IMR-90 (cell line): ENCODE measurements around the gene DNAJC7. TPM values are rescaled to one million over a fixed set of nuclear protein-coding genes. Genes with fewer than 3 reads are reported as not detected.

Source experiments
- ATAC-seq: fragments of 200-7000 bp; cut with Tn5 transposase; 2 replicates; pipeline ENCODE4 v1.9.1; 2020; ENCODE audit warnings: low read depth, mild to moderate bottlenecking, moderate library complexity
- BruUV-seq: library from RNA; stranded (reverse); fragments of 400-500 nt; replicated peaks from 2 replicates; lab custom pipeline; 2021; lab: Mats Ljungman, UMichigan
- CTCF ChIA-PET: fragments of 300-600 bp; formaldehyde crosslinking; extraction: SDS; loops from one replicate; lab custom pipeline; 2021; ENCODE audit warnings: antibody characterized with exemption; lab: Yijun Ruan, JAX
- POLR2A ChIA-PET: fragments of 300-600 bp; sonication (Branson Sonifier 250); formaldehyde crosslinking; loops from one replicate; lab custom pipeline; 2022; ENCODE audit warnings: antibody characterized with exemption; ENCODE audit not compliant: unreplicated experiment; lab: Charles Lee
- DNase-seq: peaks from one replicate; pipeline ENCODE4 v3.0.0; 2013
- H2AFZ ChIP-seq: replicated peaks from 2 replicates; pipeline ENCODE3; 2013; ENCODE audit warnings: low read length, mild to moderate bottlenecking; ENCODE audit not compliant: poor library complexity
- H2AK5ac ChIP-seq: 2 replicates; pipeline ENCODE4 v1.6.1; 2013; ENCODE audit warnings: low read depth, low read length, inconsistent platforms
- H2AK9ac ChIP-seq: replicated peaks from 2 replicates; pipeline ENCODE3; 2013; ENCODE audit warnings: mild to moderate bottlenecking, low read depth, low read length, moderate library complexity; ENCODE audit not compliant: poor library complexity
- H2BK120ac ChIP-seq: 2 replicates; pipeline ENCODE4 v1.6.1; 2013; ENCODE audit warnings: low read depth, low read length, inconsistent platforms
- H2BK15ac ChIP-seq: 3 replicates; pipeline ENCODE4 v1.6.1; 2013; ENCODE audit warnings: low read depth, low read length, inconsistent platforms
- H2BK20ac ChIP-seq: 2 replicates; pipeline ENCODE4 v1.6.1; 2013; ENCODE audit warnings: low read depth, mild to moderate bottlenecking, inconsistent platforms, low read length, moderate library complexity
- H2BK5ac ChIP-seq: 2 replicates; pipeline ENCODE4 v1.6.1; 2013; ENCODE audit warnings: mild to moderate bottlenecking, low read depth, low read length, inconsistent platforms; ENCODE audit not compliant: poor library complexity, severe bottlenecking
- H3K14ac ChIP-seq: replicated peaks from 2 replicates; pipeline ENCODE4 v1.6.1; 2013; ENCODE audit warnings: low read depth, low read length, inconsistent platforms
- H3K18ac ChIP-seq: 2 replicates; pipeline ENCODE4 v1.6.1; 2013; ENCODE audit warnings: low read depth, low read length, control low read depth
- H3K23ac ChIP-seq: 2 replicates; pipeline ENCODE4 v1.6.1; 2013; ENCODE audit warnings: low read depth, low read length, inconsistent platforms
- H3K27ac ChIP-seq: 2 replicates; pipeline ENCODE4 v1.5.1; 2013; ENCODE audit warnings: mild to moderate bottlenecking, control low read depth, low read length; ENCODE audit not compliant: insufficient read depth
- H3K27me3 ChIP-seq: 2 replicates; pipeline ENCODE4 v1.6.1; 2013; ENCODE audit warnings: low read length; ENCODE audit not compliant: control insufficient read depth, insufficient read depth
- H3K36me3 ChIP-seq: 2 replicates; pipeline ENCODE4 v1.6.1; 2013; ENCODE audit warnings: low read length, mixed read lengths; ENCODE audit not compliant: control insufficient read depth, insufficient read depth
- H3K4ac ChIP-seq: 2 replicates; pipeline ENCODE4 v1.6.1; 2013; ENCODE audit warnings: low read depth, low read length, inconsistent platforms
- H3K4me1 ChIP-seq: 2 replicates; pipeline ENCODE4 v1.6.1; 2013; ENCODE audit warnings: low read length, mixed read lengths; ENCODE audit not compliant: control insufficient read depth, insufficient read depth
- H3K4me2 ChIP-seq: 2 replicates; pipeline ENCODE4 v1.6.1; 2013; ENCODE audit warnings: low read depth, mild to moderate bottlenecking, control low read depth, low read length, moderate library complexity
- H3K4me3 ChIP-seq: 2 replicates; pipeline ENCODE4 v1.5.1; 2013; ENCODE audit warnings: low read depth, mild to moderate bottlenecking, control low read depth, low read length, moderate library complexity; ENCODE audit not compliant: insufficient read depth
- H3K56ac ChIP-seq: 2 replicates; pipeline ENCODE4 v1.6.1; 2013; ENCODE audit warnings: low read length, inconsistent platforms; ENCODE audit not compliant: insufficient read depth; ENCODE audit errors: extremely low read depth
- H3K79me1 ChIP-seq, 2 experiments: 2 replicates each; pipeline ENCODE4 v1.6.1; 2013; ENCODE audit warnings: low read length in 2 of 2, inconsistent platforms in 1 of 2, low read depth in 1 of 2
- H3K9ac ChIP-seq: 2 replicates; pipeline ENCODE4 v1.6.1; 2013; ENCODE audit warnings: low read depth, low read length, control low read depth
- H3K9me1 ChIP-seq: 2 replicates; pipeline ENCODE4 v1.6.1; 2013; ENCODE audit warnings: low read length, inconsistent platforms; ENCODE audit not compliant: insufficient read depth
- H3K9me3 ChIP-seq: 2 replicates; pipeline ENCODE4 v1.6.1; 2013; ENCODE audit warnings: low read length; ENCODE audit not compliant: control insufficient read depth, insufficient read depth
- H4K20me1 ChIP-seq: 2 replicates; pipeline ENCODE4 v1.6.1; 2013; ENCODE audit warnings: low read length, inconsistent platforms; ENCODE audit not compliant: insufficient read depth
- H4K5ac ChIP-seq: 2 replicates; pipeline ENCODE4 v1.6.1; 2013; ENCODE audit warnings: mild to moderate bottlenecking, low read depth, low read length, control low read depth
- H4K8ac ChIP-seq, 2 experiments: 2 replicates each; pipeline ENCODE4 v1.6.1; 2013; ENCODE audit warnings: low read depth in 2 of 2, low read length in 2 of 2, control low read depth in 1 of 2, inconsistent platforms in 1 of 2
- H4K91ac ChIP-seq: 2 replicates; pipeline ENCODE4 v1.6.1; 2013; ENCODE audit warnings: low read depth, low read length, inconsistent platforms; ENCODE audit not compliant: insufficient read depth
- CTCF ChIP-seq: conservative IDR thresholded peaks from 2 replicates; pipeline ENCODE4 v1.5.1; 2012; ENCODE audit warnings: mild to moderate bottlenecking, low read depth, low read length, improper control_type of control experiment
- ELK1 ChIP-seq: fragments of 150-350 bp; IDR thresholded peaks from 2 replicates; pipeline ENCODE4 v1.6.1; 2016; ENCODE audit warnings: low read depth, mild to moderate bottlenecking, low read length, moderate library complexity, borderline replicate concordance
- FOS ChIP-seq: fragments of 150-350 bp; IDR thresholded peaks from 2 replicates; pipeline ENCODE4 v1.6.1; 2016; ENCODE audit warnings: low read depth, low read length
- MAFK ChIP-seq: IDR thresholded peaks from 2 replicates; pipeline ENCODE4 v1.6.1; 2012; ENCODE audit warnings: low read depth, low read length, improper control_type of control experiment
- MAZ ChIP-seq: IDR thresholded peaks from 2 replicates; pipeline ENCODE4 v1.6.1; 2012; ENCODE audit warnings: low read depth, mild to moderate bottlenecking, low read length, improper control_type of control experiment, moderate library complexity, borderline replicate concordance
- MXI1 ChIP-seq: IDR thresholded peaks from 2 replicates; pipeline ENCODE4 v1.6.1; 2012; ENCODE audit warnings: low read depth, mild to moderate bottlenecking, low read length, moderate library complexity, borderline replicate concordance
- NFE2L2 ChIP-seq: fragments of 150-350 bp; IDR thresholded peaks from 2 replicates; pipeline ENCODE4 v1.6.1; 2016; ENCODE audit warnings: low read depth, mild to moderate bottlenecking, low read length
- POLR2A ChIP-seq: IDR thresholded peaks from 2 replicates; pipeline ENCODE4 v1.6.1; 2012; ENCODE audit warnings: mild to moderate bottlenecking, low read depth, low read length
- RAD21 ChIP-seq: IDR thresholded peaks from 2 replicates; pipeline ENCODE4 v1.6.1; 2012; ENCODE audit warnings: low read length, improper control_type of control experiment
- RCOR1 ChIP-seq: IDR thresholded peaks from 2 replicates; pipeline ENCODE4 v1.6.1; 2012; ENCODE audit warnings: mild to moderate bottlenecking, low read length, improper control_type of control experiment; ENCODE audit not compliant: insufficient replicate concordance
- RFX5 ChIP-seq: IDR thresholded peaks from 2 replicates; pipeline ENCODE4 v1.8.0; 2012; ENCODE audit warnings: low read depth, mild to moderate bottlenecking, low read length, moderate library complexity
- SMC3 ChIP-seq: fragments of 150-350 bp; IDR thresholded peaks from 2 replicates; pipeline ENCODE4 v1.6.1; 2016; ENCODE audit warnings: low read depth, mild to moderate bottlenecking, antibody characterized with exemption, low read length, moderate library complexity
- WGBS, 2 experiments: methylation state at CpG; one replicate each; pipeline versions ENCODE4 v1.1.5 to v1.1.7; 2013; ENCODE audit warnings: missing lambda C conversion rate in 2 of 2; ENCODE audit not compliant: insufficient read length in 1 of 2; ENCODE audit errors: extremely low coverage in 2 of 2; 5-methylcytosine and 5-hydroxymethylcytosine counted together
- dilution Hi-C: fragments of 300-500 bp; cut with HindIII; formaldehyde crosslinking; loops from one replicate; pipeline ENCODE4 v1.14.3; 2018; ENCODE audit warnings: low sequenced_read_pairs; ENCODE audit not compliant: unreplicated experiment
- in situ Hi-C: fragments of 300-500 bp; cut with MboI; formaldehyde crosslinking; loops from 3 replicates; pipeline ENCODE4 v1.14.3; 2019; ENCODE audit warnings: low sequenced_read_pairs, inconsistent platforms, mixed read lengths
- intact Hi-C: fragments of 100-400 bp; cut with micrococcal nuclease; formaldehyde crosslinking; loops from 2 replicates; pipeline ENCODE4 v1.10.0; 2022
- polyA plus RNA-seq, 3 experiments: library from polyadenylated mRNA; depleted of rRNA; stranded (reverse); fragments of >200 nt; gene quantifications; 2 replicates each; pipeline ENCODE4 v1.2.3, GENCODE V29; 2012; ENCODE audit warnings: low replicate concordance in 1 of 3
- total RNA-seq: library from RNA; depleted of rRNA; stranded (reverse); fragments of >200 nt; gene quantifications from 2 replicates; pipeline ENCODE4 v1.2.3, GENCODE V29; 2012

The DNAJC7 gene
- total and polyA plus RNA-seq, 2 of the 4 experiments (the other 2 are of a cell fraction), result 49.3 to 71.7 TPM

- Histone ChIP-seq H3K4me2 (no peak overlapping the region), H3K56ac (no peak overlapping the region), H2BK20ac (no peak overlapping the region), H2BK15ac (no peak overlapping the region), H3K79me1 (no peaks in the 10 kb centered on the region), H3K18ac (no peak overlapping the region), H3K9me1 (no peaks in the 10 kb centered on the region), H4K5ac (no peak overlapping the region), H3K14ac (no peak overlapping the region), H3K9ac (no peak overlapping the region), H4K20me1 (no peaks in the 10 kb centered on the region), H3K4ac (no peak overlapping the region), H3K23ac (no peak overlapping the region), H3K9me3 (no peaks in the 10 kb centered on the region), H4K91ac (no peak overlapping the region), H2AK9ac (peak overlapping the region; percentile 16), H2AK5ac (no peak overlapping the region), H3K4me3 (no peak overlapping the region), H3K27me3 (peaks cover 38% of the 10 kb centered on the region), H2AFZ (no peak overlapping the region), H3K36me3 (no peaks in the 10 kb centered on the region), H4K8ac (no peak overlapping the region), H2BK120ac (no peak overlapping the region), H3K4me1 (no peaks in the 10 kb centered on the region), H3K27ac (no peak overlapping the region), H2BK5ac (no peak overlapping the region)
- dilution Hi-C loops, result no loop called here
- ChIA-PET CTCF (interaction anchor here (0.6 kb wide), 1 partner anchor 15 kb away, joined by 3 read pairs; no protein-coding TSS in a partner anchor), POLR2A (no interaction called here)
- in situ Hi-C loops, result no loop called here
- DNase-seq (no peak), ATAC-seq (peak; percentile 35; the same call in 1 of the 2 replicates)
- TF ChIP-seq RCOR1 (no peak), FOS (no peak), CTCF (no peak), NFE2L2 (no peak), RAD21 (no peak), MAFK (no peak), RFX5 (no peak), POLR2A (no peak), SMC3 (no peak), MAZ (no peak), ELK1 (no peak), MXI1 (no peak)
- no TSS peak for BruUV-seq
- WGBS, 2 experiments, result 47% methylated on average over 61 of the region's 77 CpGs; no CpG with 5 or more reads in 1 of the 2 experiments
- intact Hi-C loops, result no loop called here
Measured at GRCh38 chr17:42039794-42040763, 22.8 kb upstream of the DNAJC7 start.
